Smooth muscle cell (in vitro differentiated cells): ENCODE measurements around the gene AHRR. TPM values are rescaled to one million over a fixed set of nuclear protein-coding genes. Genes with fewer than 3 reads are reported as not detected.

ENCODE experiments used
- DNase-seq: peaks from one replicate; lab custom pipeline; 2025; ENCODE audit not compliant: unreplicated experiment; lab: John Stamatoyannopoulos, UW
- H2AFZ ChIP-seq: fragments of 200-600 bp; sonication (generic); 2 replicates; pipeline ENCODE4 v1.6.0; 2016; ENCODE audit warnings: antibody characterized with exemption, low read depth, mild to moderate bottlenecking
- H3F3A ChIP-seq: fragments of 200-600 bp; sonication (generic); 2 replicates; pipeline ENCODE4 v1.6.0; 2017; ENCODE audit warnings: antibody characterized with exemption, low read depth
- H3K27ac ChIP-seq: fragments of 200-600 bp; sonication (generic); 2 replicates; pipeline ENCODE4 v1.5.1; 2016; ENCODE audit warnings: low read depth, mild to moderate bottlenecking
- H3K27me3 ChIP-seq: fragments of 200-600 bp; sonication (generic); 2 replicates; pipeline ENCODE4 v1.6.1; 2016; ENCODE audit warnings: low read depth, mild to moderate bottlenecking
- H3K36me3 ChIP-seq: fragments of 200-600 bp; sonication (generic); 2 replicates; pipeline ENCODE4 v1.5.1; 2016; ENCODE audit warnings: low read depth
- H3K4me1 ChIP-seq: fragments of 200-600 bp; sonication (generic); 2 replicates; pipeline ENCODE4 v1.5.1; 2016; ENCODE audit warnings: low read depth
- H3K4me2 ChIP-seq: fragments of 200-600 bp; sonication (generic); 2 replicates; pipeline ENCODE4 v1.6.0; 2016; ENCODE audit warnings: mild to moderate bottlenecking
- H3K4me3 ChIP-seq: fragments of 200-600 bp; sonication (generic); 2 replicates; pipeline ENCODE4 v1.5.1; 2016; ENCODE audit warnings: mild to moderate bottlenecking
- H3K79me2 ChIP-seq: fragments of 200-600 bp; sonication (generic); 2 replicates; pipeline ENCODE4 v1.6.0; 2016; ENCODE audit warnings: low read depth, mild to moderate bottlenecking
- H3K9ac ChIP-seq: fragments of 200-600 bp; sonication (generic); 2 replicates; pipeline ENCODE4 v1.6.0; 2016; ENCODE audit warnings: low read depth
- H3K9me3 ChIP-seq: fragments of 200-600 bp; sonication (generic); replicated peaks from 2 replicates; pipeline ENCODE4 v1.5.1; 2016; ENCODE audit warnings: low read depth
- H4K20me1 ChIP-seq: fragments of 200-600 bp; sonication (generic); 2 replicates; pipeline ENCODE4 v1.6.0; 2016; ENCODE audit warnings: low read depth
- WGBS: methylation state at CpG from one replicate; pipeline ENCODE4 v1.1.7; 2016; ENCODE audit warnings: low lambda C conversion rate; 5-methylcytosine and 5-hydroxymethylcytosine counted together
- polyA plus RNA-seq: library from polyadenylated mRNA; unstranded; fragments of >200 nt; fragmentation: Nextera tagmentation; extraction: Ambion mirVana; gene quantifications from 2 replicates; pipeline ENCODE4 v1.2.1, GENCODE V29; 2016
- total RNA-seq: library from RNA; depleted of rRNA; stranded (reverse); fragments of >200 nt; gene quantifications from 2 replicates; pipeline ENCODE4 v1.2.3, GENCODE V29; 2014
- TF ChIP-seq, protein P1 (sequence below): fragments of 200-600 bp; sonication (generic); IDR thresholded peaks from 2 replicates; pipeline ENCODE4 v1.5.1; 2017; ENCODE audit warnings: borderline replicate concordance, mild to moderate bottlenecking, antibody characterized with exemption; ENCODE audit not compliant: insufficient read depth, poor library complexity, severe bottlenecking

Gene AHRR
- total and polyA plus RNA-seq, 2 experiments from 2014 or later: 14.4 to 18.2 TPM

DNA sequence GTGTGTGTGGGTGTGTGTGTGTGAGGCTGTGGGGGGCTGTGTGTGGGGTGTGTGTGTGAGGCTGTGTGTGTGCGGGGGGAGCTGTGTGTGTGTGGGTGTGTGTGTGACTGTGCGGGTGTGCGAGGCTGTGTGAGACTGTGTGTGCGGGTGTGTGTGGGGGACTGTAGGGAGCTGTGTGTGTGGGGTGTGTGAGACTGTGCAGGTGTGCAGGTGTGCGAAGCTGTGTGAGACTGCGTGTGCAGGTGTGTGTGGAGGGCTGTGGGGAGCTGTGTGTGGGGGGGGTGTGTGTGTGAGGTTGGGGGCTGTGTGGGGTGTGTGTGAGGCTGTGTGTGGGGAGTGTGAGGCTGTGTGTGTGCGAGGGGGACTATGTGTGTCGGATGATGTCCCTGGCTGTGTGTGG lies 23.2 kb downstream of the AHRR start:
- peaks cover 31% of the 10 kb centered on the region for H3K79me2 ChIP-seq
- H3K27me3 ChIP-seq: no peaks in the 10 kb centered on the region
- no CpG with 5 or more reads among the region's 8 CpGs for WGBS
- H4K20me1 ChIP-seq: peaks cover 26% of the 10 kb centered on the region
- no peak overlapping the region for H3K27ac ChIP-seq
- TF ChIP-seq, protein P1, sequence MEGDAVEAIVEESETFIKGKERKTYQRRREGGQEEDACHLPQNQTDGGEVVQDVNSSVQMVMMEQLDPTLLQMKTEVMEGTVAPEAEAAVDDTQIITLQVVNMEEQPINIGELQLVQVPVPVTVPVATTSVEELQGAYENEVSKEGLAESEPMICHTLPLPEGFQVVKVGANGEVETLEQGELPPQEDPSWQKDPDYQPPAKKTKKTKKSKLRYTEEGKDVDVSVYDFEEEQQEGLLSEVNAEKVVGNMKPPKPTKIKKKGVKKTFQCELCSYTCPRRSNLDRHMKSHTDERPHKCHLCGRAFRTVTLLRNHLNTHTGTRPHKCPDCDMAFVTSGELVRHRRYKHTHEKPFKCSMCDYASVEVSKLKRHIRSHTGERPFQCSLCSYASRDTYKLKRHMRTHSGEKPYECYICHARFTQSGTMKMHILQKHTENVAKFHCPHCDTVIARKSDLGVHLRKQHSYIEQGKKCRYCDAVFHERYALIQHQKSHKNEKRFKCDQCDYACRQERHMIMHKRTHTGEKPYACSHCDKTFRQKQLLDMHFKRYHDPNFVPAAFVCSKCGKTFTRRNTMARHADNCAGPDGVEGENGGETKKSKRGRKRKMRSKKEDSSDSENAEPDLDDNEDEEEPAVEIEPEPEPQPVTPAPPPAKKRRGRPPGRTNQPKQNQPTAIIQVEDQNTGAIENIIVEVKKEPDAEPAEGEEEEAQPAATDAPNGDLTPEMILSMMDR: no peak
- H3F3A ChIP-seq: no peaks in the 10 kb centered on the region
- no peaks in the 10 kb centered on the region for H3K4me1 ChIP-seq
- H3K4me3 ChIP-seq: no peak overlapping the region
- no peaks in the 10 kb centered on the region for H3K9me3 ChIP-seq
- H3K4me2 ChIP-seq: no peak overlapping the region
- H2AFZ ChIP-seq: no peak overlapping the region
- no peaks in the 10 kb centered on the region for H3K36me3 ChIP-seq
- DNase-seq: no peak
- no peak overlapping the region for H3K9ac ChIP-seq

- no peak overlapping the region for H3K27ac ChIP-seq
- no peak overlapping the region for H3K9ac ChIP-seq
- H3K36me3 ChIP-seq: no peaks in the 10 kb centered on the region
- WGBS: 72% methylated on average over 21 of the region's 22 CpGs
- no peaks in the 10 kb centered on the region for H3K9me3 ChIP-seq
- DNase-seq: no peak
- H3F3A ChIP-seq: no peaks in the 10 kb centered on the region
- no peak overlapping the region for H3K4me2 ChIP-seq
- peaks cover 19% of the 10 kb centered on the region for H4K20me1 ChIP-seq
- no peaks in the 10 kb centered on the region for H3K4me1 ChIP-seq
- H3K4me3 ChIP-seq: no peak overlapping the region
- TF ChIP-seq, protein P1: no peak
- peaks cover 24% of the 10 kb centered on the region for H3K79me2 ChIP-seq
- H2AFZ ChIP-seq: no peak overlapping the region
- no peaks in the 10 kb centered on the region for H3K27me3 ChIP-seq
Observed at GRCh38 chr5:345404-346195, 24.1 kb downstream of the AHRR start.

DNA sequence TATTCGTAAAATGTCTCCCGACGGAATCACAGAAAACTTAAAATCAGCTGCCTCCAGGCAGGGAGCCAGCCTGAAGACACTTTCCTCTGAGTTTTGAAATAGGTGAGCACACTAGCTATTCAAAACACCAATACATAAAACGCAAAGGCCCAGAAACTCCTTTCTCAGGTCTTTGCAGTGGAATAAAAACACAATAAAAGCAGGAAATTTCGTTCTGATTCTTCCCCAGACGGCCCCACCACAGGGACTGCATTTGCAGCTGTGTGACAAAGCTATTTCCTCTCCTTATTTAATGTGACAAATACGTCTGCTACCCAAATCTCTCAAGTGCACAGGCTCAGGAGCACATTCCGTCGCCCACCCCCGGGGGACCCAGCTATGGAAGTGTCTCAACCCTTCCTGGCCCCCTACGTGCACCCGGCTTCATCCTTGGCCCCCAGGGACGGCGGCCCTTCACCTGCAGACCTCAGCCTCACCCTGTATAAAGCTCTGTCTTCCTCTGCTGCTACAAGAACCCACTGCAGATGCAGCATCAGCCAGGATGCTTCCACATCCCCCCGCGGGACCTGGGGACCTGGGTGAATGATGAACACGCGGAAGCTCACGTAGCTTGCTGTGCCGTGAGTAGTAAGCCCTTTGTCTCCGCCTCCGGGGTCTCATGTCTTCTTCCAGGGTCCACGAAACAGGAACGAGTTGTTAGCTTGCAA lies 24.9 kb downstream of the AHRR start:
- Histone ChIP-seq H3K9me3 (no peaks in the 10 kb centered on the region), H3K27ac (no peak overlapping the region), H3K4me3 (no peak overlapping the region), H3K4me1 (no peaks in the 10 kb centered on the region), H3F3A (no peaks in the 10 kb centered on the region), H3K36me3 (no peaks in the 10 kb centered on the region), H3K27me3 (no peaks in the 10 kb centered on the region), H3K4me2 (no peak overlapping the region), H3K9ac (no peak overlapping the region), H3K79me2 (peaks cover 16% of the 10 kb centered on the region), H4K20me1 (peaks cover 14% of the 10 kb centered on the region), H2AFZ (no peak overlapping the region)
- no peak for DNase-seq
- WGBS: 78% methylated on average over 24 of the region's 24 CpGs
- TF ChIP-seq, protein P1: no peak
